Gastrocnemius medialis (tissue), 4 donors: ENCODE data around the gene FGF22. TPM values are rescaled to one million over a fixed set of nuclear protein-coding genes. Genes with fewer than 3 reads are reported as not detected.

ENCODE experiments used
- ATAC-seq, 2 donors: fragments of 150-250 bp; one replicate each; pipeline ENCODE4 v1.9.1; 2016
- DNase-seq, 2 donors: peaks; one replicate each; pipeline ENCODE4 v3.0.0-alpha.2; 2019
- H3K27ac ChIP-seq, 4 donors: fragments of 200-600 bp; sonication (generic); 1 replicate in 1 of 4; 2 replicates in 3 of 4; pipeline ENCODE4 v1.5.1; 2016 to 2018; ENCODE audit warnings: mild to moderate bottlenecking in 2 of 4, moderate library complexity in 1 of 4
- H3K27me3 ChIP-seq, 3 donors: fragments of 200-600 bp; sonication (generic) in 2 of 3; 1 replicate in 1 of 3; 2 replicates in 2 of 3; pipeline versions ENCODE4 v1.5.1 to v1.6.0; 2016 to 2019; ENCODE audit warnings: mild to moderate bottlenecking in 1 of 3, moderate library complexity in 1 of 3
- H3K36me3 ChIP-seq, 2 donors: fragments of 200-600 bp; sonication (generic) in 1 of 2; one replicate each; pipeline ENCODE4 v1.5.1; 2017 to 2018
- H3K4me1 ChIP-seq, 2 donors: fragments of 200-600 bp; sonication (generic) in 1 of 2; one replicate each; pipeline ENCODE4 v1.5.1; 2016 to 2017; ENCODE audit warnings: mild to moderate bottlenecking in 2 of 2
- H3K4me3 ChIP-seq, 4 donors: fragments of 200-600 bp; sonication (generic) in 3 of 4; 1 replicate in 1 of 4; 2 replicates in 3 of 4; pipeline ENCODE4 v1.5.1; 2016 to 2019; ENCODE audit warnings: mild to moderate bottlenecking in 2 of 4
- H3K9me3 ChIP-seq, 3 donors: fragments of 200-600 bp; sonication (generic) in 2 of 3; 1 replicate in 1 of 3; 2 replicates in 2 of 3; pipeline ENCODE4 v1.5.1; 2016 to 2019
- POLR2A ChIP-seq, 2 donors: fragments of 450-650 bp; IDR thresholded peaks; one replicate each; pipeline ENCODE4 v1.6.1; 2017; ENCODE audit warnings: antibody characterized with exemption in 2 of 2, mild to moderate bottlenecking in 2 of 2, moderate library complexity in 2 of 2
- in situ Hi-C, 4 donors: fragments of 200-750 bp; cut with MboI; loops; one replicate each; pipeline versions ENCODE4 v1.15.0 to v1.8.0; 2017; ENCODE audit warnings: low sequenced_read_pairs in 4 of 4
- intact Hi-C: fragments of 100-400 bp; cut with DNase I; formaldehyde crosslinking; loops from one replicate; pipeline ENCODE4 v1.15.1; 2023; ENCODE audit warnings: low total_unique reads
- total RNA-seq, 4 donors: library from RNA; depleted of rRNA; stranded (reverse); fragments of >200 nt; gene quantifications; one replicate each; pipeline versions ENCODE4 v1.1.0 to v1.2.3, GENCODE V29; 2016
- TF ChIP-seq, protein P1 (sequence below), 5 experiments: fragments of 450-650 bp in 3 of 5; fragments of 200-600 bp in 2 of 5; sonication (generic) in 2 of 5; IDR thresholded peaks in 4 of 5; conservative IDR thresholded peaks in 1 of 5; 1 replicate in 4 of 5; 2 replicates in 1 of 5; pipeline ENCODE4 v1.5.1; 2016 to 2019; ENCODE audit warnings: antibody characterized with exemption in 5 of 5, mild to moderate bottlenecking in 3 of 5, moderate library complexity in 3 of 5

FGF22 gene
- total RNA-seq, 4 donors from 2014 or later, result not detected

DNA sequence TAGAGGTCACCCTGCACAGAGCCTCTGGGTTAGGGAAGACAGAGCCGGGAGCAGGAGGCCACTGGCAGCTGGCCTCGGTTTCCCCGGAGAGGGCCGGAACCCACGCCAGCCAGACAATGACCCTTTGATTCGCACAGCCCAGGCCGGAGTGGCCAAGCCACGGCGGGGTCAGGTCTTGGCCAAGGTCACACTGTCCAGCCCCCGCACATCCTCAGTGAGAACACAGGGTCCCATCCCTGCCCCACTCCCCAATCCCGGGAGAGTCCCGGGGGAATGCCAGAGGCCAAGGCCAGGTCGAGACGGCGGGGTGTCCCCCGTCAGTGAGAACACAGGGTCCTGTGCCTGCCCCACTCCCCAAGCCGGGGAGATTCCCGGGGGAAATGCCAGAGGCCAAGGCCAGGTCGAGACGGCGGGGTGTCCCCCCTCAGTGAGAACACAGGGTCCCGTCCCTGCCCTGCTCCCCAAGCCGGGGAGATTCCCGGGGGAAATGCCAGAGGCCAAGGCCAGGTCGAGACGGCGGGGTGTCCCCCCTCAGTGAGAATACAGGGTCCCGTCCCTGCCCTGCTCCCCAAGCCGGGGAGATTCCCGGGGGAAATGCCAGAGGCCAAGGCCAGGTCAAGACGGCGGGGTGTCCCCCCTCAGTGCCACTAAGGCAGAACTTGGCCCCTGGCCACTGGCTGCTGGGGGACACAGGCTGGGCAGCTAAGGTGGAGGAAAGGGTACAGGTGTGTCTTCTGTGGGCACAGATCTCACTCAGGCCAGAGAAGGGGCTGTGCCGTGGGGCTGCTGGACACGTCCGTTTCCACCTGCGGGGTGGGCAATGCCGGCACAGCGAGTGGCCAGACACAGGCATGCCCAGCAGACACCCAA lies 34.8 kb downstream of the FGF22 start:
- H3K4me3 ChIP-seq, result no peak overlapping the region
- no peak for DNase-seq
- in situ Hi-C loops (no loop called here), intact Hi-C loops (no loop called here)
- ATAC-seq, result no peak
- peak overlapping the region in 3 of 4 donors; percentile 44 to 75 (median 73) for H3K27ac ChIP-seq
- H3K27me3 ChIP-seq, result peaks cover 12 to 20% (median 13%) of the 10 kb centered on the region in 3 donors
- H3K4me1 ChIP-seq, result peaks cover 0 to 27% of the 10 kb centered on the region in 2 donors
- H3K9me3 ChIP-seq, result no peaks in the 10 kb centered on the region
- H3K36me3 ChIP-seq, result no peaks in the 10 kb centered on the region
- TF ChIP-seq, protein P1, sequence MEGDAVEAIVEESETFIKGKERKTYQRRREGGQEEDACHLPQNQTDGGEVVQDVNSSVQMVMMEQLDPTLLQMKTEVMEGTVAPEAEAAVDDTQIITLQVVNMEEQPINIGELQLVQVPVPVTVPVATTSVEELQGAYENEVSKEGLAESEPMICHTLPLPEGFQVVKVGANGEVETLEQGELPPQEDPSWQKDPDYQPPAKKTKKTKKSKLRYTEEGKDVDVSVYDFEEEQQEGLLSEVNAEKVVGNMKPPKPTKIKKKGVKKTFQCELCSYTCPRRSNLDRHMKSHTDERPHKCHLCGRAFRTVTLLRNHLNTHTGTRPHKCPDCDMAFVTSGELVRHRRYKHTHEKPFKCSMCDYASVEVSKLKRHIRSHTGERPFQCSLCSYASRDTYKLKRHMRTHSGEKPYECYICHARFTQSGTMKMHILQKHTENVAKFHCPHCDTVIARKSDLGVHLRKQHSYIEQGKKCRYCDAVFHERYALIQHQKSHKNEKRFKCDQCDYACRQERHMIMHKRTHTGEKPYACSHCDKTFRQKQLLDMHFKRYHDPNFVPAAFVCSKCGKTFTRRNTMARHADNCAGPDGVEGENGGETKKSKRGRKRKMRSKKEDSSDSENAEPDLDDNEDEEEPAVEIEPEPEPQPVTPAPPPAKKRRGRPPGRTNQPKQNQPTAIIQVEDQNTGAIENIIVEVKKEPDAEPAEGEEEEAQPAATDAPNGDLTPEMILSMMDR (IDR thresholded peaks at IDR 0.05 in 4 of 5, conservative IDR thresholded peaks at IDR 0.05 in 1 of 5), result no peak
- TF ChIP-seq POLR2A (IDR thresholded peaks at IDR 0.05), result no peak

GRCh38 chr19:676007-676338 lies 36.3 kb downstream of the FGF22 start:
- ATAC-seq (no peak), DNase-seq (no peak)
- in situ Hi-C loops, result no loop called here
- peaks cover 12 to 20% (median 13%) of the 10 kb centered on the region in 3 donors for H3K27me3 ChIP-seq
- intact Hi-C loops, result no loop called here
- H3K4me3 ChIP-seq, result peak overlapping the region in 2 of 4 donors; percentile 47 to 53
- H3K36me3 ChIP-seq, result no peaks in the 10 kb centered on the region
- H3K9me3 ChIP-seq, result no peaks in the 10 kb centered on the region
- peak overlapping the region; percentile 53 to 75 (median 66) for H3K27ac ChIP-seq
- TF ChIP-seq POLR2A (IDR thresholded peaks at IDR 0.05), result no peak
- TF ChIP-seq, protein P1 (IDR thresholded peaks at IDR 0.05 in 4 of 5, conservative IDR thresholded peaks at IDR 0.05 in 1 of 5), result no peak
- peaks cover 0 to 29% of the 10 kb centered on the region in 2 donors for H3K4me1 ChIP-seq

- DNase-seq (no peak), ATAC-seq (no peak)
- peak within 1 kb of the TSS; percentile 64 to 83 (median 74) for H3K27ac ChIP-seq
- in situ Hi-C loops (no loop called here), intact Hi-C loops (no loop called here)
- no peaks in the 10 kb centered on the region for H3K9me3 ChIP-seq
- H3K27me3 ChIP-seq, result peaks cover 12 to 20% (median 13%) of the 10 kb centered on the region in 3 donors
- no peaks in the 10 kb centered on the region for H3K36me3 ChIP-seq
- peaks cover 0 to 29% of the 10 kb centered on the region in 2 donors for H3K4me1 ChIP-seq
- TF ChIP-seq, protein P1 (IDR thresholded peaks at IDR 0.05 in 4 of 5, conservative IDR thresholded peaks at IDR 0.05 in 1 of 5), result no peak
- peak in 1 of 2 donors; percentile 36 for TF ChIP-seq POLR2A (IDR thresholded peaks at IDR 0.05)
- H3K4me3 ChIP-seq, result peak within 1 kb of the TSS; percentile 46 to 53 (median 48)
Measured at GRCh38 chr19:676339-677105, 36.8 kb downstream of the FGF22 start, which contains the start of gene FSTL3. Gene FSTL3 (plus strand): TSS chr19:676392. CDS start chr19:676424, 32 bp downstream.

- Histone ChIP-seq H3K4me1 (peaks cover 0 to 29% of the 10 kb centered on the region in 2 donors), H3K4me3 (peak overlapping the region; percentile 46 to 53 (median 48)), H3K9me3 (no peaks in the 10 kb centered on the region), H3K27ac (peak overlapping the region; percentile 64 to 83 (median 74)), H3K36me3 (no peaks in the 10 kb centered on the region), H3K27me3 (peaks cover 12 to 20% (median 13%) of the 10 kb centered on the region in 3 donors)
- ATAC-seq, result no peak
- intact Hi-C loops (no loop called here), in situ Hi-C loops (no loop called here)
- TF ChIP-seq, protein P1 (IDR thresholded peaks at IDR 0.05 in 4 of 5, conservative IDR thresholded peaks at IDR 0.05 in 1 of 5), result no peak
- no peak for TF ChIP-seq POLR2A (IDR thresholded peaks at IDR 0.05)
- DNase-seq, result peak in 1 of 2 donors; percentile 67
Measured at GRCh38 chr19:677201-677600, 37.5 kb downstream of the FGF22 start.
